Measurements from ENCODE around the gene CFAP161. TPM values are rescaled to one million over a fixed set of nuclear protein-coding genes. Genes with fewer than 3 reads are reported as not detected.

CFAP161 gene
- total and polyA plus RNA-seq, 12 donors = 0.10 to 0.50 (median 0.37) TPM; not detected in 8

DNA sequence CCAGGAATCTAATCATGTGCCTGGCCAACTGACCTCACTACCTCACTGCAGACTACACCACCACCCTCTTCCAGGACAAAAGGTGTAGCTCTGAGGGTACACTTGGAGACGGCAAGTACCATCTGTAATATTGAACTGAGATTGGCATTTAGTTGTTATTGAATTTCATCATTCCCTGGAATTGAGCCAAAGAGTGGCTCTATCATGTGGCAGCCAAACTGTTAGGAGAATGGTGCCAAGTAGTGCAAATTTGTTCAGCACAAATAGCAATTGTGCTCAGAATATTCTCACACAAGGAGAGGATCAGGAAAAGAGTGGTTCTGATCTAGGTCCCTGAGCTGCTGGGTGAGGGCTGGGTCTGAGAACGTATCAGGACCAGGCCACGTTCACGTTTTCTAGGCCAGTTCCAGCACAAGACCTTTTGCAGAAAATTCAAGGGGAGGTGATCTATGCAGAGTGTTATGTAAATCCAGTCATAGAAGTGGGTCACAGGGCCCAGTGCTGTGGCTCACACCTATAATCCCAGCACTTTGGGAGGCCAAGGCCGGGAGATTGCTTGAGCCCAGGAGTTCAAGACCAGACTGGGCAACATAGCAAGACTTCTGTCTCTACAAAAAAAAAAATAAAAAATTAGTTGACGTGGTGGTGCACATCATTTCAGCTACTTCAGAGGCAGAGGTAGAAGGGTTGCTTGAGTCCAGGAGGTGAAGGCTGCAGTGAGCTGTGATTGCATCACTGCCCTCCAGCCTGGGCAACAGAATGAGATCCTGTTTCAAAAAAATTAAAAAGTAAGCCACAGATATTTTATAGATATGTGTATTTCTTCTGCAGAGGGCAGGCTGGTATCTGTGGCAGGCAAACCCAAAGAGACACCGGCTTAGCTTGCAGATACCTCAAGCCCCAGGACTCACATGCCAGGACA, 31.9 kb upstream of the CFAP161 start:
- no peak for DNase-seq
- H3K27ac ChIP-seq = no peak overlapping the region
- peaks cover 0 to 10% of the 10 kb centered on the region in 2 donors for H3K4me1 ChIP-seq (replicated peaks in 1 of 2)
- H3K4me3 ChIP-seq = no peak overlapping the region
- 64 to 77% (median 71%) methylated on average over 7 of the region's 7 CpGs for WGBS, 4 donors
- intact Hi-C loops (cut with DNase I) = loop anchor here (10.0 kb wide), 4 partner anchors 97 to 233 kb away; partner anchors contain the start of gene TLNRD1 (in 1 of the 2)
- H3K9me3 ChIP-seq (replicated peaks in 1 of 3) = no peaks in the 10 kb centered on the region
- peaks cover 2% of the 10 kb centered on the region for H3K27me3 ChIP-seq
- no peaks in the 10 kb centered on the region for H3K36me3 ChIP-seq (replicated peaks in 1 of 2)
- TF ChIP-seq, protein P1, sequence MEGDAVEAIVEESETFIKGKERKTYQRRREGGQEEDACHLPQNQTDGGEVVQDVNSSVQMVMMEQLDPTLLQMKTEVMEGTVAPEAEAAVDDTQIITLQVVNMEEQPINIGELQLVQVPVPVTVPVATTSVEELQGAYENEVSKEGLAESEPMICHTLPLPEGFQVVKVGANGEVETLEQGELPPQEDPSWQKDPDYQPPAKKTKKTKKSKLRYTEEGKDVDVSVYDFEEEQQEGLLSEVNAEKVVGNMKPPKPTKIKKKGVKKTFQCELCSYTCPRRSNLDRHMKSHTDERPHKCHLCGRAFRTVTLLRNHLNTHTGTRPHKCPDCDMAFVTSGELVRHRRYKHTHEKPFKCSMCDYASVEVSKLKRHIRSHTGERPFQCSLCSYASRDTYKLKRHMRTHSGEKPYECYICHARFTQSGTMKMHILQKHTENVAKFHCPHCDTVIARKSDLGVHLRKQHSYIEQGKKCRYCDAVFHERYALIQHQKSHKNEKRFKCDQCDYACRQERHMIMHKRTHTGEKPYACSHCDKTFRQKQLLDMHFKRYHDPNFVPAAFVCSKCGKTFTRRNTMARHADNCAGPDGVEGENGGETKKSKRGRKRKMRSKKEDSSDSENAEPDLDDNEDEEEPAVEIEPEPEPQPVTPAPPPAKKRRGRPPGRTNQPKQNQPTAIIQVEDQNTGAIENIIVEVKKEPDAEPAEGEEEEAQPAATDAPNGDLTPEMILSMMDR (IDR thresholded peaks at IDR 0.05) = no peak
- no peak for TF ChIP-seq POLR2A (IDR thresholded peaks at IDR 0.05)

DNA sequence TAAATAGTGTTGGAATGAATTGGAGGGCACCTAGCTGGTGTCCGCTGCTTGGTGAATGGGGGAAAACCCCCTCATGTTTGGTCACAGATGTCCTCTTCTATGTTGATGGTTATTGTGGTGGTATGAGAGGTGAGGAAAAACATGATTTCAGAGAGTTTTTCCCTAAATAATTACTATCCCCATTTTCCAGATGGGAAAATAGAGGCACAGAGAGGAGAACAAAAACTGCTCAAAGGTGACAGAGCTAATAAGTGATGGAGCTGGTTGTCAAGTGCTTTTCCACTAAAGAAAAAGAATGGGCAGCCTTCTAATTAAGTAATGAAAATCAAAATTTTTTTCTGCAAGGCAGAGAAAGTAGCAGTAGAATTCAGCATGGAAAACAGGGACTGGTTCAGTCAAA, 30.2 kb upstream of the CFAP161 start:
- TF ChIP-seq, protein P1 (IDR thresholded peaks at IDR 0.05) = no peak
- no peak for TF ChIP-seq POLR2A (IDR thresholded peaks at IDR 0.05)
- peaks cover 2% of the 10 kb centered on the region for H3K27me3 ChIP-seq
- 90 to 100% (median 94%) methylated on average over 1 of the region's 1 CpG for WGBS, 4 donors
- no peak overlapping the region for H3K4me3 ChIP-seq
- H3K9me3 ChIP-seq (replicated peaks in 1 of 3) = no peaks in the 10 kb centered on the region
- peaks cover 0 to 8% of the 10 kb centered on the region in 2 donors for H3K4me1 ChIP-seq (replicated peaks in 1 of 2)
- no peaks in the 10 kb centered on the region for H3K36me3 ChIP-seq (replicated peaks in 1 of 2)
- intact Hi-C loops (cut with DNase I) = loop anchor here (10.0 kb wide), 4 partner anchors 99 to 231 kb away; partner anchors contain the start of gene TLNRD1 (in 1 of the 2)
- DNase-seq = no peak
- H3K27ac ChIP-seq = no peak overlapping the region

DNA sequence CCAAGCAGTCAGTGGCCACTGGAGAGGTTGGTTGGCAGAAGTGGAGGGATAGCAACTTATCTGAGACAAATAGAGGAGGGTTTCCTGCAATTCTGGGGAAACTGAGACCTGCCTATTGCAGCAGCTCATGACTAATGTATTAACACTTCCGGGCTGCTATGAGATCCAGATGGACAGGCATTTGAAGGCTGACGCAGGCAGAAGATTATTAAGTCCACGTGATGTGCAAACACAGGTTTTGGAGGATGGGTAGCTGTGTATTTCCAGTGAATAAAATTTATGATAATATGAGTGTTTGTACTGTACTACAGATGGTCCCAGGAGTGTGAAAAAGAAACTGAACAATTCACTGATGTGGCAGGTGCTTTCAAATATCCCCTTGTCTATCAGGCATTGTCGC, 28.5 kb upstream of the CFAP161 start:
- Histone ChIP-seq H3K27ac (no peak overlapping the region), H3K27me3 (peaks cover 2% of the 10 kb centered on the region), H3K9me3 (replicated peaks in 1 of 3) (no peaks in the 10 kb centered on the region), H3K4me3 (no peak overlapping the region), H3K4me1 (replicated peaks in 1 of 2) (no peaks in the 10 kb centered on the region), H3K36me3 (replicated peaks in 1 of 2) (no peaks in the 10 kb centered on the region)
- TF ChIP-seq, protein P1 (IDR thresholded peaks at IDR 0.05) = no peak
- TF ChIP-seq POLR2A (IDR thresholded peaks at IDR 0.05) = no peak
- WGBS, 4 donors = 66 to 87% (median 75%) methylated on average over 4 of the region's 4 CpGs
- intact Hi-C loops (cut with DNase I) = loop anchor here (5.0 to 10.0 kb wide), 5 partner anchors 47 to 229 kb away; partner anchors contain the start of gene TLNRD1 (in 1 of the 2)
- DNase-seq = no peak

DNA sequence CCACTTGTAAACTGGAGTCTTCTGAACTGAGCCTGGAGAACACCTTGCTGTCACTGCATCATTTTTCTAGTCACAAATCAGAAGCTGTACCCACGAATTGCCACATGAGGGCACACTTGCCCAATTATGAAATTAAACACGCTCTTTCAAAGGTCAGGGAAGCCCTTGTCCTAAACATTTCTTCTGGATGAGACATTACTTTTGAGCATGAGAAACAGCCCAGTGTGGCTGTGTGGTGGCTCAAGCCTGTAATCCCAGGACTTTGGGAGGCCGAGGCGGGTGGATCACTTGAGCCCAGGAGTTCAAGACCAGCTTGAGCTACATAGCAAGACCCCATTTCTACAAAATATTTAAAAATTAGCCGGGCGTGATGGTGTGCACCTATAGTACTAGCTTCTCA, 27.5 kb upstream of the CFAP161 start:
- intact Hi-C loops (cut with DNase I) = loop anchor here (2.0 to 10.0 kb wide), 6 partner anchors 46 to 228 kb away; partner anchors contain the start of gene TLNRD1 (in 1 of the 2)
- Histone ChIP-seq H3K4me1 (replicated peaks in 1 of 2) (no peaks in the 10 kb centered on the region), H3K9me3 (replicated peaks in 1 of 3) (no peaks in the 10 kb centered on the region), H3K36me3 (replicated peaks in 1 of 2) (no peaks in the 10 kb centered on the region), H3K27ac (no peak overlapping the region), H3K4me3 (no peak overlapping the region), H3K27me3 (peaks cover 2% of the 10 kb centered on the region)
- no peak for TF ChIP-seq POLR2A (IDR thresholded peaks at IDR 0.05)
- TF ChIP-seq, protein P1 (IDR thresholded peaks at IDR 0.05) = peak; percentile 54 to 82 (median 76)
- 34 to 42% (median 39%) methylated on average over 6 of the region's 6 CpGs for WGBS, 4 donors
- DNase-seq = peak; percentile 33 to 82 (median 58)
